GM21529 (cell line): Measurements from ENCODE around the gene CAV2.
"Not testable (repeated sequence)": the region's sequence is repeated elsewhere in the genome, so short reads cannot be mapped to it uniquely, and the experiment has no call there.

Experiments
- ATAC-seq: cut with Tn5 transposase; IDR thresholded peaks from one replicate; pipeline ENCODE4 v1.9.1; 2021; ENCODE audit not compliant: unreplicated experiment

The CAV2 gene

GRCh38 chr7:116499168-116500077, at the start of gene CAV2:
Gene CAV2, plus strand, starts transcription at chr7:116499738. Its CDS starts 44 bp downstream, at chr7:116499782.
- ATAC-seq, result peak; percentile 55

GRCh38 chr7:116449950-116450349, 49.6 kb upstream of the CAV2 start:
- ATAC-seq, result no peak

GRCh38 chr7:116451957-116452729, 47.4 kb upstream of the CAV2 start:
- no peak for ATAC-seq

GRCh38 chr7:116454377-116454776, 45.2 kb upstream of the CAV2 start:
- ATAC-seq, result no peak

- ATAC-seq, result no peak
These were observed 44.5 kb upstream of the CAV2 start for GRCh38 chr7:116455009-116455408.

- ATAC-seq, result no peak
These were observed 44.0 kb upstream of the CAV2 start for GRCh38 chr7:116455499-116455898.

- no peak for ATAC-seq
These were observed 38.0 kb upstream of the CAV2 start for GRCh38 chr7:116461500-116461899.

- ATAC-seq, result no peak
These were observed 35.6 kb upstream of the CAV2 start for GRCh38 chr7:116463956-116464355.

- ATAC-seq, result no peak
These were observed 35.2 kb upstream of the CAV2 start for GRCh38 chr7:116464375-116464774.

- no peak for ATAC-seq
These were observed 34.4 kb upstream of the CAV2 start for GRCh38 chr7:116465125-116465524.

- ATAC-seq, result no peak
These were observed 31.0 kb upstream of the CAV2 start for GRCh38 chr7:116468534-116468933.

GRCh38 chr7:116477625-116478024, 21.9 kb upstream of the CAV2 start:
- no peak for ATAC-seq

- ATAC-seq, result no peak
These were observed 20.7 kb upstream of the CAV2 start for GRCh38 chr7:116478834-116479233.

- no peak for ATAC-seq
These were observed 16.1 kb upstream of the CAV2 start for GRCh38 chr7:116483271-116483942.

GRCh38 chr7:116484389-116484788, 15.1 kb upstream of the CAV2 start:
- not testable (repeated sequence) for ATAC-seq

GRCh38 chr7:116487907-116488521, 11.5 kb upstream of the CAV2 start:
- ATAC-seq, result no peak

GRCh38 chr7:116490351-116490750, 9.2 kb upstream of the CAV2 start:
- ATAC-seq, result no peak

- no peak for ATAC-seq
These were observed 7.5 kb upstream of the CAV2 start for GRCh38 chr7:116491887-116492653.

- no peak for ATAC-seq
These were observed 6.9 kb upstream of the CAV2 start for GRCh38 chr7:116492654-116493109.

GRCh38 chr7:116493449-116493848, 6.1 kb upstream of the CAV2 start:
- no peak for ATAC-seq
